GM04503 (cell line): ENCODE data around the gene MINDY3.

ENCODE experiments used
- DNase-seq: peaks from one replicate; pipeline ENCODE4 v3.0.0-alpha.2; 2012; ENCODE audit warnings: low read depth

Gene MINDY3

GRCh38 chr10:15738270-15738925, 121.9 kb downstream of the MINDY3 start:
- DNase-seq, result peak; percentile 77

GRCh38 chr10:15737656-15738055, 122.7 kb downstream of the MINDY3 start:
- DNase-seq, result no peak

- no peak for DNase-seq
Observed at GRCh38 chr10:15735763-15736162, 124.5 kb downstream of the MINDY3 start.

- no peak for DNase-seq
Observed at GRCh38 chr10:15730341-15730740, 130.0 kb downstream of the MINDY3 start.

GRCh38 chr10:15729890-15730289, 130.4 kb downstream of the MINDY3 start:
- no peak for DNase-seq
